Measurements from ENCODE around the gene LRPPRC. TPM values are rescaled to one million over a fixed set of nuclear protein-coding genes. Genes with fewer than 3 reads are reported as not detected.

The LRPPRC gene
- total RNA-seq, 4 donors from 2014 or later: 75.9 to 95.3 (median 81.5) TPM

GRCh38 chr2:43937269-43937820, 58.4 kb downstream of the LRPPRC start:
- H3K36me3 ChIP-seq: peaks cover 0 to 25% of the 10 kb centered on the region in 2 donors
- DNase-seq (no peak), ATAC-seq (no peak)
- H3K4me3 ChIP-seq: no peak overlapping the region
- TF ChIP-seq, protein P1, sequence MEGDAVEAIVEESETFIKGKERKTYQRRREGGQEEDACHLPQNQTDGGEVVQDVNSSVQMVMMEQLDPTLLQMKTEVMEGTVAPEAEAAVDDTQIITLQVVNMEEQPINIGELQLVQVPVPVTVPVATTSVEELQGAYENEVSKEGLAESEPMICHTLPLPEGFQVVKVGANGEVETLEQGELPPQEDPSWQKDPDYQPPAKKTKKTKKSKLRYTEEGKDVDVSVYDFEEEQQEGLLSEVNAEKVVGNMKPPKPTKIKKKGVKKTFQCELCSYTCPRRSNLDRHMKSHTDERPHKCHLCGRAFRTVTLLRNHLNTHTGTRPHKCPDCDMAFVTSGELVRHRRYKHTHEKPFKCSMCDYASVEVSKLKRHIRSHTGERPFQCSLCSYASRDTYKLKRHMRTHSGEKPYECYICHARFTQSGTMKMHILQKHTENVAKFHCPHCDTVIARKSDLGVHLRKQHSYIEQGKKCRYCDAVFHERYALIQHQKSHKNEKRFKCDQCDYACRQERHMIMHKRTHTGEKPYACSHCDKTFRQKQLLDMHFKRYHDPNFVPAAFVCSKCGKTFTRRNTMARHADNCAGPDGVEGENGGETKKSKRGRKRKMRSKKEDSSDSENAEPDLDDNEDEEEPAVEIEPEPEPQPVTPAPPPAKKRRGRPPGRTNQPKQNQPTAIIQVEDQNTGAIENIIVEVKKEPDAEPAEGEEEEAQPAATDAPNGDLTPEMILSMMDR (IDR thresholded peaks at IDR 0.05 in 4 of 5, conservative IDR thresholded peaks at IDR 0.05 in 1 of 5): no peak
- TF ChIP-seq POLR2A (IDR thresholded peaks at IDR 0.05): no peak
- in situ Hi-C loops (cut with MboI; ENCODE audit: low sequenced_read_pairs in 4 of 4): no loop called here
- intact Hi-C loops (cut with DNase I; ENCODE audit: low total_unique reads): no loop called here
- H3K27me3 ChIP-seq: no peaks in the 10 kb centered on the region
- H3K9me3 ChIP-seq: no peaks in the 10 kb centered on the region
- H3K27ac ChIP-seq: no peak overlapping the region
- H3K4me1 ChIP-seq: no peaks in the 10 kb centered on the region

DNA sequence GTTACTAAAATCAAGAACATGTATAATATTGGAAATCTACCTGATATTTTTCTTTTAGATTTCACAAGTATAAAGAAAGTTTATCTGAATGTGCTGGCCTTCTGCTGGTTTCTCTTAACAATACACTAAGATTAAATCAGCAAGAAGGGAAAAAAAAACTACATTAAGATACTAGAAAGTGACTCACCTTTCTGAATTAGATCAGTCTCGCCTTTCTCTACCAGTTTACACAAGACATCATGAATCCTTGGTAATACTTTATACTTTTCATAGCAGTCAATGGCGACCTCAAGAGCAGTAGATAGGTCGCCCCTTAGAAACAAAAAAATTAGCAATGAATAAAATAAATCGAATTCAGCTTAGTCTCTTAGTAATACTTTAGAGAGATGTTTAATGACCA, 61.2 kb downstream of the LRPPRC start:
- no peak overlapping the region for H3K4me3 ChIP-seq
- H3K36me3 ChIP-seq: peaks cover 0 to 23% of the 10 kb centered on the region in 2 donors

GRCh38 chr2:43931293-43931692, 64.5 kb downstream of the LRPPRC start:
- in situ Hi-C loops (cut with MboI; ENCODE audit: low sequenced_read_pairs in 4 of 4): no loop called here
- H3K36me3 ChIP-seq: peaks cover 0 to 34% of the 10 kb centered on the region in 2 donors
- H3K27me3 ChIP-seq: no peaks in the 10 kb centered on the region
- no peaks in the 10 kb centered on the region for H3K4me1 ChIP-seq
- intact Hi-C loops (cut with DNase I; ENCODE audit: low total_unique reads): no loop called here
- DNase-seq (no peak), ATAC-seq (no peak)
- TF ChIP-seq, protein P1 (IDR thresholded peaks at IDR 0.05 in 4 of 5, conservative IDR thresholded peaks at IDR 0.05 in 1 of 5): no peak
- TF ChIP-seq POLR2A (IDR thresholded peaks at IDR 0.05): no peak
- no peaks in the 10 kb centered on the region for H3K9me3 ChIP-seq
- no peak overlapping the region for H3K4me3 ChIP-seq
- no peak overlapping the region for H3K27ac ChIP-seq

More for the DNA sequence above, 61.2 kb downstream of the LRPPRC start:
- in situ Hi-C loops (cut with MboI; ENCODE audit: low sequenced_read_pairs in 4 of 4) (no loop called here), intact Hi-C loops (cut with DNase I; ENCODE audit: low total_unique reads) (no loop called here)
- H3K9me3 ChIP-seq: no peaks in the 10 kb centered on the region
- TF ChIP-seq, protein P1 (IDR thresholded peaks at IDR 0.05 in 4 of 5, conservative IDR thresholded peaks at IDR 0.05 in 1 of 5): no peak
- no peak for TF ChIP-seq POLR2A (IDR thresholded peaks at IDR 0.05)
- ATAC-seq (no peak), DNase-seq (no peak)
- H3K27ac ChIP-seq: no peak overlapping the region
- no peaks in the 10 kb centered on the region for H3K4me1 ChIP-seq
- no peaks in the 10 kb centered on the region for H3K27me3 ChIP-seq

- no peak overlapping the region for H3K4me3 ChIP-seq
- no peak for DNase-seq
- intact Hi-C loops (cut with DNase I; ENCODE audit: low total_unique reads): no loop called here
Measured at GRCh38 chr2:43927442-43927841, 68.3 kb downstream of the LRPPRC start.

More at GRCh38 chr2:43927442-43927841, 68.3 kb downstream of the LRPPRC start:
- Histone ChIP-seq H3K4me1 (no peaks in the 10 kb centered on the region), H3K9me3 (no peaks in the 10 kb centered on the region), H3K36me3 (peaks cover 3 to 46% of the 10 kb centered on the region in 2 donors), H3K27ac (no peak overlapping the region), H3K27me3 (no peaks in the 10 kb centered on the region)
- in situ Hi-C loops (cut with MboI; ENCODE audit: low sequenced_read_pairs in 4 of 4): no loop called here
- TF ChIP-seq POLR2A (IDR thresholded peaks at IDR 0.05): no peak
- TF ChIP-seq, protein P1 (IDR thresholded peaks at IDR 0.05 in 4 of 5, conservative IDR thresholded peaks at IDR 0.05 in 1 of 5): no peak
- ATAC-seq: no peak

Measured in gastrocnemius medialis (tissue), 4 donors.